ENCODE results near the gene GCK.
A peak's percentile ranks its signal among the peaks of the same experiment; 100 is the strongest.
"Not testable (repeated sequence)": the region's sequence is repeated elsewhere in the genome, so short reads cannot be mapped to it uniquely, and the experiment has no call there.

GCK gene

GRCh38 chr7:44177570-44178131 lies 11.6 kb downstream of the GCK start:
- DNase-seq (ENCODE audit: low spot score) = peak; percentile 16

DNA sequence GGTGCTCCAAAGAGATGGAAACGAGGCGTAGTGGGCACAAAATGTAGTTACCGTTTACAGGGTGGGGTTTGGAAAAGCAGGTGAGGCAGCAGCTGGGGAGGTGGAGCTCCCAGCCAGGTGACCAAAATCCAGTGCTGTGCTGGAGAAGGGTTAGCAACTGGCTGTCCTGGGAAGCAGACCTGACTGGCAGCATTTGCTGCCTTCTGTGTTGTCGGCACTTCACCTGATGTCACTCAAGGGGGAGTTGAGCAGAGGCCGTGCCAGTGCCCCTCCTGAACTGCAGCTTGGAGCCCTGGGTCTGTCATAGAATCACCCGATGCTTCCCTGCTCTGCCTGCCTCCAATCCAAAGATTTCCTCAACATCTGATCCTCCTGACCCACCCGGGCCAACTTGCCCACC lies 12.8 kb downstream of the GCK start:
- no peak for DNase-seq (ENCODE audit: low spot score)

DNA sequence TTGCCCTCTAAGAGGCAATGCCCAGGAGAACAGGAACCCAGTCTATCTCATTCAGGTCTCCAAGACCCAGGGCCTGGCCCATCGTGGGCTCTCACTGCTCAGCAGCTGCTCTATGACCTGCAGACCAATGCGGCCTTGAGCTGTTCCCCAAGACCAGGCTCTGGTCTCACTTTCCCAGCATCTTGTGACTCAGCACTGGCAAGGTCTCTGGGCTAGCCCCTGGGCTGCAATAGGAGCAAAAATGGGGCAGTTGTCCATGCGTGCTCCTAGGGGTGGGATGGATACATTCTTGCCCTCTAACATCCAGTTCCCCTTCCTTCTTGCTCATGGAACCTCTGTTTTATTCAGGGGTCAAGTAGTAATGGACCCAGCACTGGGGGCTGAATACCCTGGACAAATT lies 13.5 kb downstream of the GCK start:
- DNase-seq (ENCODE audit: low spot score) = no peak

- not testable (repeated sequence) for DNase-seq (ENCODE audit: low spot score)
These were observed 14.6 kb downstream of the GCK start for GRCh38 chr7:44174694-44174948.

DNA sequence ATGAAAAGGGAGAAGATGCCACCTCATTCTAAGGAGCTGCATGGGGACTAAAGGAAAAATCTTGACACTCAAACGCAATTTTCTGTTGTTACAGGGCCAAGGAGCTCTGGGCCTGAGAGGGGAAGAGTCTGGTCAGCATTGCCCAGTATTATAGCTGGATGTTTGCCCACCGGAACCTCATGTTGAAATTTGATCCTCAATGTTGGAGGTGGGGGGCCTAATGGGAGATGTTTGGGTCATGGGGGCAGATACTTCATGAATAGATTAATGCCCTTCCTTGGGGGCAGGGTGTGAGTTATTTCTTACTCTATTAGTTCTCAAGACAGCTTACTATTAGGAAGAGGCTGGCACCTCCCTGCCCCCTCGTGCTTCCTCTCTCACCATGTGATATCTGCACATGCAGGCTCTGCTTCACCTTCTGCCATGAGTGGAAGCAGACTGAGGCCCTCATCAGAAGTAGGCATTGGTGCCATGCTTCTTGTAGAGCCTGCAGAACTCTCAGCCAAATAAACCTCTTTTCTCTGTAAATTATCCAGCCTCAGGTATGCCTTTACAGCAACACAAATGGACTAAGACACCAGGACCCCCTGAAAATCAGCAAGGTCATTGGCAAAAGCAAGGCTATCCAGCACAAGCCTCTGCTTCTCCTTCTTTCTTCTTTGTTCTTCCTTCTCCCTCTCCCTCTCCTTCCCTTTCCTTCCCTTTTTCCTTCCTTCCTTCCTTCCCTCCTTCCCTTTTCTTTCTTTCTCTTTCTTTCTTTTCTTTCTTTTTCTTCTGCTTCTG lies 15.1 kb downstream of the GCK start:
- no peak for DNase-seq (ENCODE audit: low spot score)

DNA sequence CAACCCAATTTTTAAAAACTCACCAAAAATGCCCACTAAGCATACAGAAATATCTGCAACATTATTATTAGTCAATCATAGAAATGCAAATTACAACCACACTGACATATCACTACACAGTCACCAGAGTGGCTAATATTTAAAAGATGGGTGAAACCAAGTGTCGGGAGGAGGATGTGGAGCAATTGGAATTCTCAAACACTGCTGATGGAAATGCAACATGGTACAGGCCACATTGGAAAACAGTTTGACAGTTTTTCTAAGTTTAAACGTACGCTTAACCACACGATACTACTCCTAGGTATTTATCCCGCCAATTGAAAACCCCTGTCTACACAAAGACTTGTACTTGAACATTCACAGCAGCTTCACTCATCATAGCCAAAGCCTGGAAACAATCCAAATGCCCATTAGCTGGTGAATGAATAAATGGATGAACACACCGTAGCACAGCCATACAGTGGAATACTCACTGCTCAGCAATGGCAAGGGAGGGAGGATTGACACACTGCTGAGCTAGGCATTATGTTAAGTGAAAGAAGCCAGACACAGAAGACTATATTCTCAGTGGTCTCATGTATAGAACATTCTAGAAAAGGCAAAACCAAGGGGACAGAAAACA lies 16.3 kb downstream of the GCK start:
- DNase-seq (ENCODE audit: low spot score) = no peak

DNA sequence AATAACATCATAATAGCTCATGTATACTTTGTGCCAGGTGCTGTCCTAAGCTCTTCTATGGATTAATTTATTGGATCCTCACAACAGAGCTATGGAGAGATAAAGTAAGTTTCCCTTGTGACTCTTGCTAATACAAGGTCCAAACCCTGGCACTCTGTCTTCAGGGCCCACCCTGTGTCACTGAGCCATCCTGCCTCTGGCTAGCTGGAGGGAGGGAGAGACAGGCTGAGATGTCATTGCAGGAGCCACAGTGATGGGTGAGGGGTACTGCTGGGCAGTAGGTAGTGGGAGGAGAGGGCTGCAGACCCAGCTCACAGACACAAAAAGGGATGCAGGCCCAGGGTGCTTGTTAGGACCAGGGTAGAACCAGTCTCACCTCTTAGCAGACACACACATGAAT lies 16.9 kb downstream of the GCK start:
- DNase-seq (ENCODE audit: low spot score) = no peak

DNA sequence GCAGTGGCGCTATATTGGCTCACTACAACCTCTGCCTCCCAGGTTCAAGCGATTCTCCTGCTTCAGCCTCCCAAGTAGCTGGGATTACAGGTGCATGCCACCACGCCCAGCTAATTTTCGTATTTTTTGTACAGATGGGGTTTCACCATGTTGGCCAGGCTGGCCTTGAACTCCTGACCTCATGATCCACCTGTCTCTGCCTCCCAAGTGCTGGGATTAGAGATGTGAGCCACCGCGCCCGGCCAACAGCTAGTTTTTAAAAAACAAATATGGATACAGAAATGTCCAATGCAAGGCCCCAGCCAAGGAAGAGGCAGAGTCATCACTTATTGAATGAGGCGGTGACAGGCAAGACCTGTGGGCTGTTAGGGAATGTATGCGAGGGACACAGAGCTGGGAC lies 17.3 kb downstream of the GCK start:
- DNase-seq (ENCODE audit: low spot score) = not testable (repeated sequence)

DNA sequence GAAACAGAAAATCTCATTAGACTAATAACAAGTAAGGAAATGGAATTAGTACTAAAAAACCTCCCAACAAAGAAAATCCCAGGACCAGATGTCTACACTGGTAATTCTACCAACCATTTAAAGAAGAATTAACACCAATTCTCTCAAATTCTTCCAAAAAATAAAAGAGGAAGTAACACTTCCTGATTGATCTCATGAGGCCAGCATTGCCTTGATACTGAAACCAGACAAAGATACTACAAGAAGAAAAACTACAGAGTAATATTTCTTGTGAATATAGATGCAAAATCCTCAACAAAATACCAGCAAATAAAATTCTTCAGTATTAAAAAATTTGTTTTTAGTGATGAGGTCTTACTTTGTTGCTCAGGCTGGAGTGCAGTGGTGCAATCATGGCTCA lies 21.3 kb downstream of the GCK start:
- no peak for DNase-seq (ENCODE audit: low spot score)

GRCh38 chr7:44163591-44163990 lies 25.6 kb downstream of the GCK start:
- DNase-seq (ENCODE audit: low spot score) = no peak

GRCh38 chr7:44162785-44163395 lies 26.3 kb downstream of the GCK start:
- no peak for DNase-seq (ENCODE audit: low spot score)

GRCh38 chr7:44162179-44162578 lies 27.1 kb downstream of the GCK start:
- no peak for DNase-seq (ENCODE audit: low spot score)

- DNase-seq (ENCODE audit: low spot score) = no peak
These were observed 27.9 kb downstream of the GCK start for GRCh38 chr7:44161371-44161770.

- no peak for DNase-seq (ENCODE audit: low spot score)
These were observed 29.2 kb downstream of the GCK start for GRCh38 chr7:44159824-44160630.

DNA sequence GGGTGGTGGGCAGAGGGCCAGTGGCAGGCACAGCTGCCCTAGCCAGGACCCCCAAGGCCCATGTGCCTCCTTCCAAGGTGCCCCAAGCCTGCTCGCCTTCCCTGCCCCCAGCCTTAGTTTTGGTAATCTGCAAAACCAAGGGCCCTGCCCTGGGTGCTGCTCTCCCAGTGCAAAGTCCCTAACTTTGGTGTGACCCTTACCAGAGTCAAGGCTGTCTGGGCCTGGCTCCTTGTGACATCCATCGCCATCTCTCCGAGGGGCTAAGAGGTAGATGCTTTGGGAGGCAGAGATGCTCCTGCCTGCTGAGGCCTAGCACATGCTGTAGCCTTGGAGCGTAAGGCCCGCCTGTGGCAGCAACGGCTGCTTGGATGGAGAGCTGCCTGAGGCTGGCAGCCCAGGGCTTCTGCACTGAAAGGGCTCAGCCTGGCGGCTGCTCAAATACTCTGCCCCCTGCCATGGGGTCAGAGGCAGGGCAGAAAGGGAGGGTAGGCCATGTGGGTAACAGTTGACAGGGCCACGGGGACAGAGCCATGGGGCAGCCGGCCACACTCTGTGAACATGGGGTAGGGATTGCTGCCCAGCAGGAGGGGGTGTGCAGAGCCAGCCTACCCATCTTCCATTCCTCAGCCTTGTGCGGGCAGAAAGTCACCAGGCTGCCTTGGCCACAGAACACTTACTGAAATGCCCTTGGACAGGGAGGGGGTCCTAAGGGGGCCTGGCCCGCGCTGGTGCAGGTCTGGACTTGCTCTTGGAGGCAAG lies 30.2 kb downstream of the GCK start:
- peak; percentile 19 for DNase-seq (ENCODE audit: low spot score)

DNA sequence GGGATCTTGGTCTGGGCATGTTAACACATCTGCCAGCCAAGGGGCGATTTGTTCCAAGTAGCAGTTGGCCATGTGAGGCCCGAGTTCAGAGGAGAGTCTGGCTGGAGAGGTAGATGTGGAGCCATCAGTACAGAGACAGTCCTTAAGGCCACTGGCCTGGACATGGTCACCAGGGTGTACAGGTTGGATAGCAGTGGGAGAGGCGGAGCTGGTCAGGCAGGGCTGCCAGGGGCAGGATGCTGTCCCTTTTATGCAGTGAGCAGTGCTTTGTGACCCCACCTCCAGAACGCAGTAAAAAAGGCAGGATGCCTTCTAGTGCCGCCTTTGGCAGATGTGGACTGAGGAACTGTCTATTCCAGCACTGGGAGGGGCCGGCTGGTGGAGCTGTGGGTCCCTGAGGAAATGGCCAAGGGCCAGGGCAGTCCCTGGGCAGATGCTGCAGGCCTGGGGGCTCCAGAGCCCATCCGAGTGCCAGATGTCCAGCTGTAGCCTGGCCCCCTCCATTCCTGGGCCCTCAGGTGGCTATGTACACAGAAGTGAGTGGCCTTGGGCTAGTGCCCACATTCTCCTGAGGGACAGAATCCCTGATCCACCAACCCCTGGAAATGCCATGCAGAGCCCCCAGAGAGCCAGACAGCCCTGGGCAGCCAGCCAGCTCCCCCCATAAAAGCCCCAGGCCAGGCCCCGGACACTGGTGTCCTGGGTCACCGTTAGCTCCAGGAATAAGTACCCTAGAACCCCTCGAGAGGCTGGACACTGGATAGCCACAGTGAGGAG lies 31.0 kb downstream of the GCK start:
- no peak for DNase-seq (ENCODE audit: low spot score)

- DNase-seq (ENCODE audit: low spot score) = no peak
These were observed 31.8 kb downstream of the GCK start for GRCh38 chr7:44157116-44158080.

GRCh38 chr7:44156453-44157010 lies 32.7 kb downstream of the GCK start:
- no peak for DNase-seq (ENCODE audit: low spot score)

Measured in pons (tissue), 1 donor.